ENCODE results near the gene PER3.
A peak's percentile ranks its signal among the peaks of the same experiment; 100 is the strongest.

Gene PER3

GRCh38 chr1:7831458-7831857, 47.4 kb downstream of the PER3 start:
- no peak for DNase-seq

- DNase-seq = no peak
Observed at GRCh38 chr1:7833035-7833434, 48.9 kb downstream of the PER3 start.

GRCh38 chr1:7838714-7839113, 54.6 kb downstream of the PER3 start:
- DNase-seq = no peak

DNA sequence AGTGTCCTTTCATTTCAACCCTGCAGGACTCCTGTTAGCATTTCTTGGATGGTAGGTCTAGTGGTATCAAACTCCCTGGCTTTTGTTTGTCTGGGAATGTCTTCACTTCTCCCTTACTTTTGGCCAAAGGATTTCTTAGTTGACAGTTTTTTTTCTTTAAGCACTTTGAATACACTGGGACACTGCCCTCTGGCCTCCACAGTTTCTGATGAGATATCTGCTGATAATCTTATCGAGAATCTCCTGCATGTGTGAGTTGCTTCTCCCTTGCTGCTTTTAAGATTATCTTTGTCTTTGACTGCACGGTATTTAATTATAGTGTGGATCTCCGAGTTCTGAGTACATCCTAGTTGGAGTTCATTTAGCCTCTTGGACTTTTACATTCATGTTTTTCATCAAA, 55.4 kb downstream of the PER3 start:
- no peak for DNase-seq

- no peak for DNase-seq
Observed at GRCh38 chr1:7842517-7842916, 58.4 kb downstream of the PER3 start.

GRCh38 chr1:7845761-7846160, 61.7 kb downstream of the PER3 start:
- DNase-seq = no peak

- no peak for DNase-seq
Observed at GRCh38 chr1:7846656-7847055, 62.6 kb downstream of the PER3 start.

DNA sequence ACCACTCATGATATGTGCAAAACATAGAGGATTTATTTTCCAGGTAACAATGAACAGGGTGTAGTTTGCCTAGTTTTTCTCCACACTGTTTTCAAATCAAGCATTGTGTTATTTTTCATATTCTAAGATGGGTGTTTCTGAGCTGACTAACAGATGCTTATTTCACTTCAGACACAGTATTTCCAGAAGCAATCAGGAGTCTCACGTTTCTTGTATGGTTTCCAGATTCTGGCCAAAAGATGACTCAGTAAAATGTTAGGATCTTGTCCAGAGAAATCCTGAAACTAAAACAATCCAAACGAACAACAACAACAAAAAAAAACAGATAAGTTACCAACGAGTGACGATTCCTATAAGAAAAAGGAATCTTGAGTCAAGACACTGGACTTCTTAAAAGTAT, 63.5 kb downstream of the PER3 start:
- DNase-seq = no peak

- no peak for DNase-seq
Observed at GRCh38 chr1:7850786-7851185, 66.7 kb downstream of the PER3 start.

- no peak for DNase-seq
Observed at GRCh38 chr1:7852804-7853683, 69.0 kb downstream of the PER3 start, which contains the start of gene UTS2. TSS of gene UTS2 (minus strand) at chr1:7853065. CDS start at chr1:7853003, 62 bp downstream.

DNA sequence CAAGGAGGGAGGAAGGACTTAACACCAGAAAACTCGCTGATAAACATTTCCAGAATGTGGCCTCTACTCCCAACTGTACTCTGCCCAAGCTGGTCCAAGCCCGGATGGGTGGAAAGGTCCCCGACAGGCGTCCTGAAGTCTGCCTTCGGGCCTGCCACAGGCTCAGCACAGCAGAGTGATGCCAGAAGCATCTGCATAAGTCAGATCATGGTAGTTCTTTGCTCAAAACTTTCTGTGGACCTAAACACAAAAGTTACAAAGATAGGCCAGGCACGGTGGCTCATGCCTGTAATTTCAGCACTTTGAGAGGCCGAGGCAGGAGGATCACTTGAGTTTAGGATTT, 69.6 kb downstream of the PER3 start:
- no peak for DNase-seq

DNA sequence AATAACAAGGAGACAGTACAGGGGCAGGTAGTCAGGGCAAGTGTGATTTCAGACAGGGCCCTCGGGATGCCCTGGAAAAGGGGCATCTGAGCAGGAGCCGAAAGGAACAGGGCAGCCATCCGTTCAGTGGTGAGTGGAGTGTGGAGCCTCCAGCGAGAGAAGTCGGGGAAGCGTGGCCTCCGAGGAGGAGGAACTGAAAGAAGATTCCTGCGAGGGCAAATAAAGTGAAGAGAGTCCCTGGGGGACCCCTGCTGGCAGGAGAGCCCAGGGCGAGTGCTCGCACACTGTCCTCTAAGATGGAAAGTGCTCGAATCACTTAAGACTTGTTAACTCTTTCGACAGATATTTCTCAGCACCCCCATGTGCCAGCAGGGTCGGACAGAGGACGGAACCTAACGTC, 72.3 kb downstream of the PER3 start:
- DNase-seq = peak in 1 of 51 donors; percentile 3

GRCh38 chr1:7857000-7857399, 72.9 kb downstream of the PER3 start:
- no peak for DNase-seq

GRCh38 chr1:7857985-7858384, 73.9 kb downstream of the PER3 start:
- DNase-seq = no peak

- DNase-seq = no peak
Observed at GRCh38 chr1:7859406-7859805, 75.3 kb downstream of the PER3 start.

DNA sequence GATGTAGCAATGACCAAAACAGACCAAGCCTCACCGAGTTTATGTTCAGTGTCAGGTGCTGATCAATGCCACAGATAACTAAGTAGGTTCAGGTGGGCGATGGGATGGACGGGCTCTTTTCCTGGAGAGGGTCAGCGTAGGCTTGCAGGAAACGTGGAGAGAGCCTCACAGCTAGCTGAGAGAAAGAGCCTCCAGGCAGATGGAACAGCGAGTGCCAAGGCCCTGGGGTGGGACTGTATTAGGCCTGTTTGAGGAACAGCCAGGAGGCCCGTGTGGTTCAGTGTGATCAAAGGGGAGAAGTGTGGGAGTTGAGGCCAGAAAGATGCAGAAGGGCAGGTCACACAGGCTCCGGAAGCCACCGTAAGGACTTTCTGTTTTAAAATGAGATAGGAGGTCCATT, 76.0 kb downstream of the PER3 start:
- DNase-seq = no peak

DNA sequence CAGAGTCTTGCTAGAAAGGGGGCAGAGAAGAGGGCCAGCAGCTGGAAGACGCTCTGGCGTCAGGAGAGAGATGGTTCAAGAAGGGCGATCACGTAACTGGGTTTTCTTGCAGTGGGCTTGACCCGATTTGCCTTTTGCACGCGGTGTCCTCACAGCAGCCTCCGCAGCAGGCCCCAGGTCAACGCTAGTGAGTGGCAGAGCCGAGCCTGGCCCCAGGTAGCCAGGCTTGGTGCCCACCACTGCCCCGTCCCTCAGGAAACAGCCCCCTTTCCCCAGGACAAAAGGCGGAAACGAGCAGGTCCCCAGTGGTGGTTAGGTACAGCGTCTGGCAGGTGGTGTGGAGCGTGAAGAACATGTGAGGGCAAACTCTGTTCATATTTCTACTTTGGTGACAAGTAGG, 77.4 kb downstream of the PER3 start:
- no peak for DNase-seq

DNA sequence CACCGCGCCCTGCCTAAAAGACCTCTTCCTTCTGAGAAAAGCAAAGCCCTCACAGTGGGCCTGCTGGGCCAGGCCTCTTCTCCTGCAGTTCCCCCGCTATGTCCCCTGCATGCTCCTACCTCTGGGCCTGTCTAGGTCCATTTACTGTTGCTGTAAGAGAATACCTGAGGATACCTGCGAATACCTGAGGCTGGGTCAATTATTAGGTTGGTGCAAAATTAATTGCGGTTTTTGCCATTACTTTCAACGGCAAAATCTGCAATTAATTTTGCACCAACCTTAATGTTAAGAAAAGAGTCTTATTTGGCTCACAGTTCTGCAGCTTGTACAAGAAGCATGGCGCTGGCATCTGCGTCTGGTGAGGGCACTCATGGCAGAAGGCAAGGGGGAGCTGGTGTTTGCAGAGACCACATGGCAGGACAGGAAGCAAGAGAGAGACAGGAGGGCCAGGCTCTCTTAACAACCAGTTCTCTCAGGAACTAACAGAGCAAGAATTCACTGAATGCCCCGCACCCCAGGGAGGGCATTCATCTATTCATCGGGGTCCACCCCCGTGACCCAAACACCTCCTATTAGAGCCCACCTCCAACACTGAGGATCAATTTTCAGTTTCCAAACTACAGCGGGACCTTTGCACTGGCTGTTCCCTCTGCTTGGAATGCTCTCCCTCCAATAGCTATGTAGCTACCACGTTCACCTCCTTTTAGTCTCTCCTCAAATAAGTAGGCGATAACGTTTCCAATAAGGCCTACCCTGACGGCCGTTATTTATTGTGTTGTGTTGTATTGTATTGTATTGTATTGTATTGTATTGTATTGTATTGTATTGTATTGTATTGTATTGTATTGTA, 78.3 kb downstream of the PER3 start:
- no peak for DNase-seq

DNA sequence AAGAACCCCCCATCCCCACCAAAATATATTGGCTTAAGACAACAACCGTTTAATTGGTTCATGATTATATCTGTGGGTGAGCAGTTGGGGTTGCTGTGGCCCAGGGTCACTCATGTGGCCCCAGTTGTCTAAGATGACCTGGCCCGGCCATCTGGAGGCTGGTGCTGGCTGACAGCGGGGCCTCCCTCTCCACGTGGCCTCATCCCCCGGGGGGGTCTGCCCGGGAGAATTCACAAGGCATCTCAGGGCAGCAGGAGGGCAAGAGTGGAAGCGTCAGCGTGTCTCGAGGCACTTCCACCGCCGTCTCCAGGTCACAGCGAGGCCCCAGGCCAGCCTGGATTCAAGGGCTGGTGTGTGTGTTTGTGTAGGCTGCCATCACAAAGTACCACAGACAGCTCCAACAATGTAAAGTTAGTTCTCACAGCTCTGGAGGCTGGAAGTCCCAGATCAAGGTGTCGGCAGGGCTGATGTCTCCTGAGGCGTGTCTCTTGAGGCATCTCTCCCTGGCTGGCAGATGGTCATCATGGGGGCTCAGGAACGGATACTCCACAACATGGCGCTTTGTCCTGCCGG, 79.8 kb downstream of the PER3 start:
- DNase-seq = no peak

GRCh38 chr1:7865978-7866377, 81.9 kb downstream of the PER3 start:
- DNase-seq = no peak

GRCh38 chr1:7868070-7868780, 84.1 kb downstream of the PER3 start:
- no peak for DNase-seq

All from hypothalamus (tissue), 51 donors.